K562 (cell line): Measurements from ENCODE around the gene PACRG. TPM values are rescaled to one million over a fixed set of nuclear protein-coding genes. Genes with fewer than 3 reads are reported as not detected.

ENCODE experiments used
- ATAC-seq: fragments of 200-7000 bp; cut with Tn5 transposase; 3 replicates; pipeline ENCODE4 v1.9.1; 2020; ENCODE audit warnings: moderate library complexity
- BruUV-seq: library from RNA; stranded (reverse); fragments of 400-500 nt; replicated peaks from 2 replicates; lab custom pipeline; 2021; lab: Mats Ljungman, UMichigan
- CTCF ChIA-PET: fragments of 300-600 bp; formaldehyde crosslinking; extraction: SDS; loops from one replicate; lab custom pipeline; 2021; ENCODE audit warnings: low intra/inter-chr PET ratio; lab: Yijun Ruan, JAX
- POLR2A ChIA-PET: fragments of 300-600, 350-650 bp; sonication (Branson Sonifier 250); formaldehyde crosslinking; extraction: SDS; loops from one replicate; lab custom pipeline; 2021; ENCODE audit warnings: antibody characterized with exemption, inconsistent platforms; lab: Yijun Ruan, JAX
- DNase-seq, 4 experiments: peaks; one replicate each; pipeline versions ENCODE4 v3.0.0 to v3.0.0-alpha.2; 2011 to 2018; ENCODE audit warnings: low spot score in 3 of 4, mixed read lengths in 3 of 4; ENCODE audit errors: extremely low read depth in 1 of 4
- FAIRE-seq: peaks from 2 replicates; lab custom pipeline; 2011; peaks lifted over from hg19 to GRCh38; lab: Jason Lieb, UNC
- H2AFZ ChIP-seq: 2 replicates; pipeline ENCODE4 v1.6.0; 2011; ENCODE audit warnings: low read depth, low read length, control low read depth, inconsistent platforms
- H3K27ac ChIP-seq: fragments of 200-600 bp; 3 replicates; pipeline ENCODE4 v1.8.0; 2011; ENCODE audit warnings: low read depth, mild to moderate bottlenecking, control low read depth, inconsistent platforms, low read length, moderate library complexity, mixed read lengths; ENCODE audit errors: extremely low read depth
- H3K27me3 ChIP-seq, 2 experiments: fragments of 300-600 bp in 1 of 2; 2 replicates in 1 of 2; 3 replicates in 1 of 2; pipeline versions ENCODE4 v1.6.0 to v1.8.0; 2011; ENCODE audit warnings: inconsistent platforms in 2 of 2, low read length in 2 of 2, mild to moderate bottlenecking in 1 of 2, mixed read lengths in 1 of 2, moderate library complexity in 1 of 2; ENCODE audit not compliant: control insufficient read depth in 2 of 2, insufficient read depth in 2 of 2
- H3K36me3 ChIP-seq: fragments of 300-600 bp; 3 replicates; pipeline ENCODE4 v1.8.0; 2011; ENCODE audit warnings: mild to moderate bottlenecking, low read length, inconsistent platforms; ENCODE audit not compliant: control insufficient read depth, insufficient read depth
- H3K4me1 ChIP-seq, 2 experiments: fragments of 200-600 bp in 1 of 2; replicated peaks in 1 of 2; 2 replicates in 1 of 2; 3 replicates in 1 of 2; pipeline versions ENCODE4 v1.5.1 to v1.8.0; 2011; ENCODE audit warnings: inconsistent platforms in 2 of 2, low read length in 2 of 2, mild to moderate bottlenecking in 1 of 2, mixed read lengths in 1 of 2, moderate library complexity in 1 of 2; ENCODE audit not compliant: control insufficient read depth in 2 of 2, insufficient read depth in 2 of 2
- H3K4me2 ChIP-seq: 2 replicates; pipeline ENCODE4 v1.6.1; 2011; ENCODE audit warnings: low read length, control low read depth, inconsistent platforms, mixed read lengths; ENCODE audit not compliant: insufficient read depth
- H3K4me3 ChIP-seq: fragments of 200-600 bp; sonication (generic), shearing (Covaris generic); 2 replicates; pipeline ENCODE4 v1.5.1; 2016; ENCODE audit warnings: control low read depth, inconsistent platforms
- H3K79me2 ChIP-seq: fragments of 200-600 bp; 3 replicates; pipeline ENCODE4 v1.8.0; 2011; ENCODE audit warnings: low read length, inconsistent platforms; ENCODE audit not compliant: control insufficient read depth, insufficient read depth
- H3K9ac ChIP-seq, 2 experiments: 2 replicates each; pipeline versions ENCODE4 v1.6.0 to v1.6.1; 2011; ENCODE audit warnings: low read depth in 2 of 2, low read length in 2 of 2, control low read depth in 1 of 2, inconsistent platforms in 1 of 2, mild to moderate bottlenecking in 1 of 2, mixed read lengths in 1 of 2; ENCODE audit not compliant: insufficient read depth in 1 of 2
- H3K9me1 ChIP-seq: one replicate; pipeline ENCODE4 v1.6.0; 2011; ENCODE audit warnings: inconsistent platforms, mild to moderate bottlenecking, low read length, moderate library complexity; ENCODE audit not compliant: control insufficient read depth, insufficient read depth
- H3K9me3 ChIP-seq: replicated peaks from 2 replicates; pipeline ENCODE4 v1.5.1; 2011; ENCODE audit warnings: low read depth, low read length, inconsistent platforms; ENCODE audit not compliant: control insufficient read depth, insufficient read depth
- H4K20me1 ChIP-seq: replicated peaks from 2 replicates; pipeline ENCODE4 v1.6.1; 2011; ENCODE audit warnings: low read length, inconsistent platforms, mixed read lengths; ENCODE audit not compliant: control insufficient read depth, insufficient read depth
- CBX5 ChIP-seq: IDR thresholded peaks from 2 replicates; pipeline ENCODE4 v1.6.1; 2014; ENCODE audit warnings: low read depth, borderline replicate concordance
- CEBPB ChIP-seq: fragments of 450-650 bp; IDR thresholded peaks from 2 replicates; pipeline ENCODE4 v1.6.1; 2016; ENCODE audit warnings: missing genetic modification characterization, missing compliant biosample characterization
- CTBP1 ChIP-seq: fragments of 450-650 bp; IDR thresholded peaks from 2 replicates; pipeline ENCODE4 v1.6.1; 2016; ENCODE audit warnings: borderline replicate concordance
- FIP1L1 ChIP-seq: fragments of 200-400 bp; formaldehyde crosslinking; IDR thresholded peaks from 2 replicates; pipeline ENCODE4 v1.6.1; 2018; ENCODE audit warnings: mild to moderate bottlenecking, low read depth, low read length; ENCODE audit not compliant: poor library complexity, severe bottlenecking
- FOXP1 ChIP-seq: sonication (generic); formaldehyde crosslinking; IDR thresholded peaks from 2 replicates; pipeline ENCODE4 v1.8.0; 2022; ENCODE audit warnings: mild to moderate bottlenecking, missing genetic modification reagents
- GATA2 ChIP-seq: sonication (generic); formaldehyde crosslinking; IDR thresholded peaks from 2 replicates; pipeline ENCODE4 v1.4.0; 2020; ENCODE audit warnings: mild to moderate bottlenecking, missing genetic modification reagents
- JUNB ChIP-seq: fragments of 450-650 bp; formaldehyde crosslinking; conservative IDR thresholded peaks from 2 replicates; pipeline ENCODE4 v1.4.0; 2020; ENCODE audit warnings: mild to moderate bottlenecking
- NCOA4 ChIP-seq: fragments of 450-650 bp; IDR thresholded peaks from 2 replicates; pipeline ENCODE4 v1.6.1; 2018; ENCODE audit warnings: mild to moderate bottlenecking; ENCODE audit not compliant: partially characterized antibody
- NFXL1 ChIP-seq: fragments of 450-650 bp; formaldehyde crosslinking; IDR thresholded peaks from 2 replicates; pipeline ENCODE4 v1.4.0; 2021; ENCODE audit warnings: mild to moderate bottlenecking
- PCBP2 ChIP-seq: fragments of 200-400 bp; formaldehyde crosslinking; IDR thresholded peaks from 2 replicates; pipeline ENCODE4 v1.6.1; 2018; ENCODE audit warnings: low read length, low read depth, mild to moderate bottlenecking, moderate library complexity; ENCODE audit not compliant: poor library complexity, severe bottlenecking
- RBM14 ChIP-seq: fragments of 200-400 bp; formaldehyde crosslinking; IDR thresholded peaks from 2 replicates; pipeline ENCODE4 v1.6.1; 2018; ENCODE audit warnings: low read depth, mild to moderate bottlenecking, low read length, moderate library complexity, borderline replicate concordance; ENCODE audit not compliant: insufficient read depth
- SIX5 ChIP-seq, 2 experiments: IDR thresholded peaks; 2 replicates each; pipeline ENCODE4 v1.6.1; 2011; ENCODE audit warnings: low read length in 2 of 2, borderline replicate concordance in 1 of 2, low read depth in 1 of 2, mild to moderate bottlenecking in 1 of 2, moderate library complexity in 1 of 2; ENCODE audit not compliant: insufficient read depth in 1 of 2
- SMARCE1 ChIP-seq: fragments of 450-650 bp; IDR thresholded peaks from 2 replicates; pipeline ENCODE4 v1.7.1; 2016; ENCODE audit warnings: mild to moderate bottlenecking
- TCF7 ChIP-seq: sonication (generic); IDR thresholded peaks from 2 replicates; pipeline ENCODE4 v1.6.1; 2016; ENCODE audit warnings: antibody characterized with exemption, borderline replicate concordance
- ZBED1 ChIP-seq: IDR thresholded peaks from 2 replicates; pipeline ENCODE4 v1.6.1; 2014
- ZFX ChIP-seq: sonication (generic); formaldehyde crosslinking; IDR thresholded peaks from 2 replicates; pipeline ENCODE4 v1.8.0; 2022; ENCODE audit warnings: mild to moderate bottlenecking, missing genetic modification reagents, moderate library complexity
- ZNF140 ChIP-seq: fragments of 250-450 bp; sonication (Bioruptor Pico); IDR thresholded peaks from 2 replicates; pipeline ENCODE4 v1.8.0; 2021; ENCODE audit warnings: moderate library complexity, mild to moderate bottlenecking, inconsistent platforms
- WGBS: fragments of 100-300 bp; shearing (Covaris generic); methylation state at CpG from one replicate; pipeline ENCODE4 v1.1.6; 2016; ENCODE audit warnings: low coverage, mixed read lengths; ENCODE audit not compliant: insufficient coverage; ENCODE audit errors: missing lambda C conversion rate; 5-methylcytosine and 5-hydroxymethylcytosine counted together
- in situ Hi-C: fragments of 300-500 bp; cut with MboI; formaldehyde crosslinking; loops from 4 replicates; pipeline ENCODE4 v1.15.0; 2018; ENCODE audit warnings: inconsistent platforms, mixed read lengths
- intact Hi-C: fragments of 100-400 bp; cut with micrococcal nuclease; formaldehyde crosslinking; loops from 2 replicates; pipeline ENCODE4 v1.14.2; 2022
- polyA plus RNA-seq, 8 experiments: library from polyadenylated mRNA; depleted of rRNA in 4 of 8; stranded (reverse) in 5 of 8; unstranded in 3 of 8; fragments of >200 nt; fragmentation: Nextera tagmentation in 2 of 8; fragmentation: Illumina TruSeq in 1 of 8; extraction: Ambion mirVana in 2 of 8; extraction: Trizol in 1 of 8; gene quantifications; 2 replicates each; pipeline versions ENCODE4 v1.2.1 to v1.2.3, GENCODE V29; 2011 to 2014; ENCODE audit warnings: inconsistent platforms in 1 of 8, missing spikeins in 1 of 8
- total RNA-seq, 7 experiments: library from RNA; depleted of rRNA in 6 of 7; stranded (reverse); fragments of >200 nt in 6 of 7; fragmentation: Illumina TruSeq in 2 of 7; extraction: Trizol in 2 of 7; gene quantifications; 2 replicates each; pipeline versions ENCODE4 v1.2.1 to v1.2.3, GENCODE V29; 2011 to 2021; ENCODE audit warnings: low replicate concordance in 1 of 7
- TF ChIP-seq, protein P1 (sequence below): fragments of 250-450 bp; sonication (Bioruptor Pico); IDR thresholded peaks from 2 replicates; pipeline ENCODE4 v1.5.0; 2020; ENCODE audit warnings: mild to moderate bottlenecking

PACRG gene
- total and polyA plus RNA-seq, 9 of the 15 experiments (the other 6 are each of a cell fraction or from before 2014, with no cell fraction given) = 0.04 TPM; not detected in 8

DNA sequence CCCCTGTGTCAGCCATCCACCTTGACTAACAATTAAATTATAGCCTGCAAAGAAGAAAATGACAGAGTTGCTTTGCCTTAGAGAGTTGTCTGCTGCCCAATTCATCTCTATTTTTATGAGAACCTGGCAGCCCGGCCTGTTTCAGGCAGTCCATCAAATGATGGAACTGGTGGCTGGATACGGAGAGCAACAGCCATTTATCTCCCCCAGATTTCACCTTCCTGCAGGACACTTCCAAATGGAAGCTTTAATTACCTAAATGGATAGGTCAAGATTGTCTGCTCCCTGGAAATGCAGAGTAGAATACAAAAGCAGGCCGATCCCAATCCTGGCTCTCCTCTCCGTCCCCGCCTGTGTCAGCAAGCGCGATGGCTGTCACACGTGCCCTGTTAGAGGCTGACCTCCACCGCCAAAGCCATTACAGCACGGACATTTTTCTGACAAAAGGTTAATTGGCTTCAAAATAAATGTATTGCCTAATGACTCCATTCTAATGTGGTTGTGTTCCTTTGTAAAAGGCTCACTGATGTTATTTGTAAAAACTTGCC is 86.7 kb downstream of the PACRG start (continued):
- TF ChIP-seq SMARCE1 = no peak

DNA sequence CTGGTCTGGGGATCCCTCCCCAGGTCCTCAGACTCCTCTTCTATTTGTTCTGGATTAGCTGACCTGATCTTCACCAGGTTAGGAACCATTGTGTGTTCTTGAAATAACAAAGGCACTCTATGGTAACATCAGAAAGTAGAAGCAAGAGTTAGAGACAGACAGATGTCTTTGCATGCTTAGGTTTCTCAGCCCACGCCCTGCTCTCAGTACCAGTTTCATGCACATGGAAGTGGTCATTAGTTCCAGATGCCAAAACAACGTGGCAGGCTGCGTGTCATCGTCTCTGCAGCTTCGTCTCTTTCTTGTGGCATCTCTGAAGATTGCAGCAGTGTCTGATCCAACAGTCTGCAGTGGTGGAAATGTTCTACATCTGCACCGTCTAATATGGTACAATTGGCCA is 89.4 kb downstream of the PACRG start:
- H3K4me3 ChIP-seq = no peak overlapping the region
- DNase-seq (no peak), ATAC-seq (no peak), FAIRE-seq (no peak)
- no peaks in the 10 kb centered on the region; the same call in 1 of the 2 replicates for H3K9me3 ChIP-seq
- no peaks in the 10 kb centered on the region for H3K9me1 ChIP-seq
- no peaks in the 10 kb centered on the region for H3K79me2 ChIP-seq
- no TSS peak for BruUV-seq
- in situ Hi-C loops = no loop called here
- intact Hi-C loops = no loop called here
- no peak overlapping the region for H3K4me2 ChIP-seq
- H3K9ac ChIP-seq = no peak overlapping the region
- POLR2A ChIA-PET = no interaction called here
- no peak overlapping the region for H2AFZ ChIP-seq
- H3K27me3 ChIP-seq = no peaks in the 10 kb centered on the region
- no peaks in the 10 kb centered on the region for H3K4me1 ChIP-seq
- TF ChIP-seq TCF7 (no peak), PCBP2 (no peak), CTBP1 (no peak), CEBPB (tag) (no peak), FIP1L1 (no peak), GATA2 (CRISPR knock-in tag) (no peak), FOXP1 (CRISPR knock-in tag) (no peak), ZBED1 (no peak), ZFX (CRISPR knock-in tag) (no peak), SIX5 (IDR thresholded peaks at IDR 0.05; ENCODE audit: borderline replicate concordance in 1 of 2, insufficient read depth in 1 of 2, low read depth in 1 of 2, low read length in 2 of 2) (no peak), CBX5 (no peak), NFXL1 (CRISPR knock-in tag) (no peak), ZNF140 (CRISPR knock-in tag) (no peak), JUNB (CRISPR knock-in tag) (no peak), NCOA4 (no peak), RBM14 (no peak)
- TF ChIP-seq, protein P1, sequence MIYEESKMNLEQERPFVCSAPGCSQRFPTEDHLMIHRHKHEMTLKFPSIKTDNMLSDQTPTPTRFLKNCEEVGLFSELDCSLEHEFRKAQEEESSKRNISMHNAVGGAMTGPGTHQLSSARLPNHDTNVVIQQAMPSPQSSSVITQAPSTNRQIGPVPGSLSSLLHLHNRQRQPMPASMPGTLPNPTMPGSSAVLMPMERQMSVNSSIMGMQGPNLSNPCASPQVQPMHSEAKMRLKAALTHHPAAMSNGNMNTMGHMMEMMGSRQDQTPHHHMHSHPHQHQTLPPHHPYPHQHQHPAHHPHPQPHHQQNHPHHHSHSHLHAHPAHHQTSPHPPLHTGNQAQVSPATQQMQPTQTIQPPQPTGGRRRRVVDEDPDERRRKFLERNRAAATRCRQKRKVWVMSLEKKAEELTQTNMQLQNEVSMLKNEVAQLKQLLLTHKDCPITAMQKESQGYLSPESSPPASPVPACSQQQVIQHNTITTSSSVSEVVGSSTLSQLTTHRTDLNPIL = no peak
- H4K20me1 ChIP-seq = no peaks in the 10 kb centered on the region
- H3K36me3 ChIP-seq = no peaks in the 10 kb centered on the region
- no peak overlapping the region for H3K27ac ChIP-seq
- WGBS = 0% methylated on average over 6 of the region's 6 CpGs
- CTCF ChIA-PET = no interaction called here
